GM21360 (cell line): ENCODE data around the gene PLSCR1.

Experiments used
- ATAC-seq: cut with Tn5 transposase; IDR thresholded peaks from one replicate; pipeline ENCODE4 v1.9.1; 2021; ENCODE audit warnings: mild to moderate bottlenecking, moderate library complexity; ENCODE audit not compliant: unreplicated experiment

Gene PLSCR1

GRCh38 chr3:146544002-146544928 is at the start of gene PLSCR1:
Gene PLSCR1 (minus strand): TSS chr3:146544607. CDS start chr3:146536552, 8,055 bp downstream.
- peak; percentile 77 for ATAC-seq

GRCh38 chr3:146593776-146594175 is 49.4 kb upstream of the PLSCR1 start:
- no peak for ATAC-seq

GRCh38 chr3:146590521-146590920 is 46.1 kb upstream of the PLSCR1 start:
- no peak for ATAC-seq

GRCh38 chr3:146589899-146590508 is 45.6 kb upstream of the PLSCR1 start:
- ATAC-seq: peak; percentile 57

- no peak for ATAC-seq
These were observed 40.7 kb upstream of the PLSCR1 start for GRCh38 chr3:146585156-146585555.

- no peak for ATAC-seq
These were observed 37.6 kb upstream of the PLSCR1 start for GRCh38 chr3:146581951-146582467.

- ATAC-seq: no peak
These were observed 36.7 kb upstream of the PLSCR1 start for GRCh38 chr3:146581080-146581601.

- peak; percentile 61 for ATAC-seq
These were observed 33.3 kb upstream of the PLSCR1 start for GRCh38 chr3:146577662-146578061.

- ATAC-seq: no peak
These were observed 31.2 kb upstream of the PLSCR1 start for GRCh38 chr3:146575636-146576035.

GRCh38 chr3:146574173-146574572 is 29.8 kb upstream of the PLSCR1 start:
- ATAC-seq: no peak

GRCh38 chr3:146569314-146569713 is 24.9 kb upstream of the PLSCR1 start:
- ATAC-seq: no peak

- no peak for ATAC-seq
These were observed 21.7 kb upstream of the PLSCR1 start for GRCh38 chr3:146566138-146566537.

GRCh38 chr3:146561879-146562278 is 17.5 kb upstream of the PLSCR1 start:
- ATAC-seq: no peak

GRCh38 chr3:146561463-146561862 is 17.1 kb upstream of the PLSCR1 start:
- no peak for ATAC-seq

- no peak for ATAC-seq
These were observed 16.3 kb upstream of the PLSCR1 start for GRCh38 chr3:146560678-146561077.

- no peak for ATAC-seq
These were observed 15.0 kb upstream of the PLSCR1 start for GRCh38 chr3:146559388-146559787.

GRCh38 chr3:146558781-146559180 is 14.4 kb upstream of the PLSCR1 start:
- ATAC-seq: no peak

- ATAC-seq: no peak
These were observed 13.3 kb upstream of the PLSCR1 start for GRCh38 chr3:146557745-146558144.

- no peak for ATAC-seq
These were observed 10.9 kb upstream of the PLSCR1 start for GRCh38 chr3:146555311-146555710.

- no peak for ATAC-seq
These were observed 9.8 kb upstream of the PLSCR1 start for GRCh38 chr3:146554151-146554760.
